Neuronal stem cell (in vitro differentiated cells): ENCODE data around the gene HSPA2.
"Not testable (repeated sequence)": the region's sequence is repeated elsewhere in the genome, so short reads cannot be mapped to it uniquely, and the experiment has no call there.

Source experiments
- DNase-seq: peaks from one replicate; pipeline ENCODE4 v3.0.0-alpha.2; 2013; ENCODE audit warnings: low spot score
- H2AFZ ChIP-seq: one replicate; pipeline ENCODE4 v1.6.1; 2013; ENCODE audit warnings: mild to moderate bottlenecking, low read length, inconsistent platforms
- H2AK5ac ChIP-seq: 2 replicates; pipeline ENCODE4 v1.6.1; 2013; ENCODE audit warnings: low read depth, mild to moderate bottlenecking, inconsistent platforms, low read length, moderate library complexity, mixed read lengths
- H2BK120ac ChIP-seq: 2 replicates; pipeline ENCODE4 v1.6.1; 2013; ENCODE audit warnings: low read depth, mild to moderate bottlenecking, inconsistent platforms, low read length, moderate library complexity, mixed read lengths
- H2BK12ac ChIP-seq: one replicate; pipeline ENCODE4 v1.6.1; 2013; ENCODE audit warnings: low read length, inconsistent platforms
- H2BK15ac ChIP-seq: 2 replicates; pipeline ENCODE4 v1.6.1; 2013; ENCODE audit warnings: mild to moderate bottlenecking, low read length, inconsistent platforms, mixed read lengths
- H2BK5ac ChIP-seq: one replicate; pipeline ENCODE4 v1.6.1; 2013; ENCODE audit warnings: inconsistent platforms, mild to moderate bottlenecking, low read length, moderate library complexity
- H3K14ac ChIP-seq: one replicate; pipeline ENCODE4 v1.6.1; 2013; ENCODE audit warnings: low read length, inconsistent platforms
- H3K18ac ChIP-seq: 2 replicates; pipeline ENCODE4 v1.6.1; 2013; ENCODE audit warnings: low read length, inconsistent platforms
- H3K23ac ChIP-seq: 2 replicates; pipeline ENCODE4 v1.6.1; 2013; ENCODE audit warnings: low read depth, mild to moderate bottlenecking, mixed read lengths, low read length, inconsistent platforms; ENCODE audit not compliant: poor library complexity
- H3K27ac ChIP-seq: replicated peaks from 3 replicates; pipeline ENCODE4 v1.5.1; 2013; ENCODE audit warnings: low read length, inconsistent platforms
- H3K27me3 ChIP-seq, 3 experiments: 2 replicates each; pipeline ENCODE4 v1.6.1; 2013; ENCODE audit warnings: low read length in 3 of 3, mild to moderate bottlenecking in 2 of 3, inconsistent platforms in 1 of 3, low read depth in 1 of 3, mixed read lengths in 1 of 3, moderate library complexity in 1 of 3; ENCODE audit not compliant: control insufficient read depth in 3 of 3, insufficient read depth in 3 of 3
- H3K36me3 ChIP-seq, 2 donors: replicated peaks in 1 of 2; 2 replicates each; pipeline ENCODE4 v1.6.1; 2013; ENCODE audit warnings: low read length in 2 of 2; ENCODE audit not compliant: control insufficient read depth in 2 of 2, insufficient read depth in 2 of 2
- H3K4ac ChIP-seq: 2 replicates; pipeline ENCODE4 v1.6.1; 2013; ENCODE audit warnings: inconsistent platforms, mild to moderate bottlenecking, low read length, moderate library complexity
- H3K4me1 ChIP-seq, 2 donors: 1 replicate in 1 of 2; 2 replicates in 1 of 2; pipeline ENCODE4 v1.6.1; 2013; ENCODE audit warnings: low read length in 2 of 2, low read depth in 1 of 2; ENCODE audit not compliant: control insufficient read depth in 2 of 2, insufficient read depth in 1 of 2
- H3K4me2 ChIP-seq: one replicate; pipeline ENCODE4 v1.6.1; 2013; ENCODE audit warnings: mild to moderate bottlenecking, low read length, inconsistent platforms; ENCODE audit not compliant: insufficient read depth, poor library complexity, severe bottlenecking
- H3K4me3 ChIP-seq, 2 donors: 2 replicates each; pipeline ENCODE4 v1.5.1; 2013; ENCODE audit warnings: low read length in 2 of 2, mild to moderate bottlenecking in 2 of 2, inconsistent platforms in 1 of 2, moderate library complexity in 1 of 2
- H3K79me1 ChIP-seq: one replicate; pipeline ENCODE4 v1.6.1; 2013; ENCODE audit warnings: low read depth, mild to moderate bottlenecking, inconsistent platforms, low read length, moderate library complexity
- H3K9ac ChIP-seq: one replicate; pipeline ENCODE4 v1.6.1; 2013; ENCODE audit warnings: mild to moderate bottlenecking, low read depth, low read length, inconsistent platforms; ENCODE audit not compliant: poor library complexity
- H3K9me3 ChIP-seq, 2 donors: replicated peaks in 1 of 2; 2 replicates each; pipeline versions ENCODE3 to v1.6.1; 2013; ENCODE audit warnings: low read length in 2 of 2, mild to moderate bottlenecking in 2 of 2, inconsistent platforms in 1 of 2, low read depth in 1 of 2, mixed read lengths in 1 of 2, moderate library complexity in 1 of 2; ENCODE audit not compliant: control insufficient read depth in 2 of 2, insufficient read depth in 1 of 2
- H4K8ac ChIP-seq: one replicate; pipeline ENCODE4 v1.6.1; 2013; ENCODE audit warnings: low read depth, mild to moderate bottlenecking, inconsistent platforms, low read length, moderate library complexity
- H4K91ac ChIP-seq: one replicate; pipeline ENCODE4 v1.6.1; 2013; ENCODE audit warnings: low read length, low read depth, mild to moderate bottlenecking, inconsistent platforms; ENCODE audit not compliant: poor library complexity
- WGBS, 2 donors: extraction: QIAGEN DNeasy Blood & Tissue Kit; methylation state at CpG; one replicate each; pipeline ENCODE4 v1.1.7; 2013; ENCODE audit warnings: missing lambda C conversion rate in 2 of 2, mixed read lengths in 1 of 2; ENCODE audit not compliant: insufficient read length in 2 of 2, insufficient replicate concordance in 1 of 2; ENCODE audit errors: extremely low coverage in 2 of 2; 5-methylcytosine and 5-hydroxymethylcytosine counted together

The HSPA2 gene

GRCh38 chr14:64515053-64515452, 25.5 kb upstream of the HSPA2 start:
- no peak overlapping the region for H4K91ac ChIP-seq
- no peaks in the 10 kb centered on the region for H3K27me3 ChIP-seq
- H2BK12ac ChIP-seq = no peak overlapping the region
- no CpG with 5 or more reads among the region's 1 CpG for WGBS, 2 donors
- H3K36me3 ChIP-seq = peaks cover 0 to 17% of the 10 kb centered on the region in 2 donors
- H3K4me1 ChIP-seq = no peaks in the 10 kb centered on the region
- no peak overlapping the region for H2BK15ac ChIP-seq
- no peak overlapping the region for H2AK5ac ChIP-seq
- H3K14ac ChIP-seq = no peak overlapping the region
- no peak overlapping the region for H4K8ac ChIP-seq
- H3K27ac ChIP-seq = no peak overlapping the region
- H2AFZ ChIP-seq = no peak overlapping the region
- no peak overlapping the region for H3K4me2 ChIP-seq
- H3K4ac ChIP-seq = no peak overlapping the region
- H3K9me3 ChIP-seq = no peaks in the 10 kb centered on the region
- no peak overlapping the region for H3K9ac ChIP-seq
- H3K18ac ChIP-seq = no peak overlapping the region
- H3K23ac ChIP-seq = no peak overlapping the region
- no peak overlapping the region for H2BK5ac ChIP-seq
- no peak overlapping the region for H2BK120ac ChIP-seq
- H3K79me1 ChIP-seq = peaks cover 2% of the 10 kb centered on the region
- no peak overlapping the region for H3K4me3 ChIP-seq
- DNase-seq = no peak

GRCh38 chr14:64516969-64517368, 23.6 kb upstream of the HSPA2 start:
- no peaks in the 10 kb centered on the region for H3K9me3 ChIP-seq
- no peak overlapping the region for H3K23ac ChIP-seq
- H2BK5ac ChIP-seq = no peak overlapping the region
- H2BK12ac ChIP-seq = no peak overlapping the region
- H4K91ac ChIP-seq = no peak overlapping the region
- DNase-seq = no peak
- no peak overlapping the region for H3K14ac ChIP-seq
- no peak overlapping the region for H4K8ac ChIP-seq
- no peaks in the 10 kb centered on the region for H3K27me3 ChIP-seq
- no peak overlapping the region for H3K18ac ChIP-seq
- H3K79me1 ChIP-seq = peaks cover 2% of the 10 kb centered on the region
- peaks cover 2 to 27% of the 10 kb centered on the region in 2 donors for H3K36me3 ChIP-seq
- H2BK120ac ChIP-seq = no peak overlapping the region
- H2AFZ ChIP-seq = no peak overlapping the region
- no peak overlapping the region for H3K9ac ChIP-seq
- H3K27ac ChIP-seq = no peak overlapping the region
- no peak overlapping the region for H2BK15ac ChIP-seq
- no CpG with 5 or more reads among the region's 1 CpG for whole genome bisulfite sequencing, 2 donors
- no peak overlapping the region for H3K4me3 ChIP-seq
- H3K4me2 ChIP-seq = no peak overlapping the region
- no peak overlapping the region for H3K4ac ChIP-seq
- no peak overlapping the region for H2AK5ac ChIP-seq
- no peaks in the 10 kb centered on the region for H3K4me1 ChIP-seq

- not testable (repeated sequence) for H2AFZ ChIP-seq, H3K18ac ChIP-seq
- WGBS, 2 donors = no CpG with 5 or more reads among the region's 6 CpGs
Measured at GRCh38 chr14:64517667-64518066, 22.9 kb upstream of the HSPA2 start.

GRCh38 chr14:64518229-64518628, 22.3 kb upstream of the HSPA2 start:
- Histone ChIP-seq H2BK5ac (no peak overlapping the region), H3K9me3 (no peaks in the 10 kb centered on the region), H4K91ac (no peak overlapping the region), H2AK5ac (no peak overlapping the region), H3K4me3 (no peak overlapping the region), H3K18ac (no peak overlapping the region), H2BK12ac (no peak overlapping the region), H3K4me1 (no peaks in the 10 kb centered on the region), H4K8ac (no peak overlapping the region), H3K79me1 (no peaks in the 10 kb centered on the region), H2BK120ac (no peak overlapping the region), H3K9ac (no peak overlapping the region), H3K27ac (no peak overlapping the region), H3K36me3 (peaks cover 4 to 36% of the 10 kb centered on the region in 2 donors), H2AFZ (no peak overlapping the region), H3K4ac (no peak overlapping the region), H3K14ac (no peak overlapping the region), H3K27me3 (no peaks in the 10 kb centered on the region), H2BK15ac (no peak overlapping the region), H3K23ac (no peak overlapping the region), H3K4me2 (no peak overlapping the region)
- DNase-seq = no peak
- no CpG with 5 or more reads among the region's 4 CpGs for WGBS, 2 donors

More at GRCh38 chr14:64517667-64518066, 22.9 kb upstream of the HSPA2 start:
- H3K4me1 ChIP-seq, DNase-seq, H2BK120ac ChIP-seq, H3K4me3 ChIP-seq, H3K79me1 ChIP-seq, H3K23ac ChIP-seq, H2BK12ac ChIP-seq, H2BK5ac ChIP-seq, H3K9me3 ChIP-seq, H4K8ac ChIP-seq, H3K27ac ChIP-seq, H4K91ac ChIP-seq, H3K4me2 ChIP-seq, H3K4ac ChIP-seq, H3K27me3 ChIP-seq, H3K14ac ChIP-seq, H2AK5ac ChIP-seq, H3K9ac ChIP-seq, H2BK15ac ChIP-seq: not testable (repeated sequence)
- H3K36me3 ChIP-seq = peaks cover 3 to 34% of the 10 kb centered on the region in 2 donors
